PC-9 (cell line): Measurements from ENCODE around the gene EXOSC7. TPM values are rescaled to one million over a fixed set of nuclear protein-coding genes. Genes with fewer than 3 reads are reported as not detected.

Experiments used
- BruUV-seq: library from RNA; stranded (reverse); fragments of 400-500 nt; replicated peaks from 2 replicates; lab custom pipeline; 2021; lab: Mats Ljungman, UMichigan
- CTCF ChIA-PET: fragments of 300-600 bp; sonication (Branson Sonifier 250); formaldehyde crosslinking; loops from one replicate; lab custom pipeline; 2022; ENCODE audit warnings: antibody characterized with exemption; lab: Charles Lee
- POLR2A ChIA-PET: fragments of 300-600 bp; sonication (Branson Sonifier 250); formaldehyde crosslinking; loops from one replicate; lab custom pipeline; 2022; ENCODE audit warnings: antibody characterized with exemption; ENCODE audit not compliant: unreplicated experiment; lab: Charles Lee
- DNase-seq, 2 experiments: peaks; one replicate each; pipeline versions ENCODE4 v3.0.0 to v3.0.0-alpha.2; 2015 to 2022; ENCODE audit warnings: mixed read lengths in 1 of 2
- H2AFZ ChIP-seq: fragments of 200-600 bp; sonication (generic); 2 replicates; pipeline ENCODE4 v1.8.1; 2017; ENCODE audit warnings: antibody characterized with exemption
- H3F3A ChIP-seq: fragments of 200-600 bp; sonication (generic); 2 replicates; pipeline ENCODE4 v1.8.1; 2017; ENCODE audit warnings: antibody characterized with exemption, mild to moderate bottlenecking, low read depth; ENCODE audit not compliant: insufficient read depth
- H3K27ac ChIP-seq: fragments of 200-600 bp; sonication (generic); 2 replicates; pipeline ENCODE4 v1.6.1; 2016; ENCODE audit warnings: mixed run types
- H3K27me3 ChIP-seq: fragments of 200-600 bp; sonication (generic); 2 replicates; pipeline ENCODE4 v1.6.1; 2016; ENCODE audit warnings: low read depth, mixed run types; ENCODE audit not compliant: insufficient read depth
- H3K36me3 ChIP-seq: fragments of 200-600 bp; sonication (generic); 2 replicates; pipeline ENCODE4 v1.6.1; 2016; ENCODE audit warnings: low read depth, mixed run types
- H3K4me1 ChIP-seq: fragments of 200-600 bp; sonication (generic); replicated peaks from 2 replicates; pipeline ENCODE4 v1.6.1; 2016; ENCODE audit warnings: mixed run types; ENCODE audit not compliant: insufficient read depth
- H3K4me2 ChIP-seq: fragments of 200-600 bp; sonication (generic); 2 replicates; pipeline ENCODE4 v1.6.1; 2017; ENCODE audit warnings: mixed run types
- H3K4me3 ChIP-seq: fragments of 200-600 bp; sonication (generic); 2 replicates; pipeline ENCODE4 v1.6.1; 2016; ENCODE audit warnings: mixed run types
- H3K79me2 ChIP-seq: fragments of 200-600 bp; sonication (generic); 2 replicates; pipeline ENCODE4 v1.6.1; 2017; ENCODE audit warnings: low read depth, mixed run types
- H3K9me2 ChIP-seq: fragments of 200-600 bp; sonication (generic); 2 replicates; pipeline ENCODE4 v1.8.1; 2017; ENCODE audit warnings: mild to moderate bottlenecking; ENCODE audit not compliant: insufficient read depth
- H3K9me3 ChIP-seq: fragments of 200-600 bp; sonication (generic); 2 replicates; pipeline ENCODE4 v1.8.1; 2016; ENCODE audit warnings: low read depth; ENCODE audit not compliant: insufficient read depth
- H4K20me1 ChIP-seq: fragments of 200-600 bp; sonication (generic); 2 replicates; pipeline ENCODE4 v1.8.1; 2017; ENCODE audit not compliant: insufficient read depth
- CTCF ChIP-seq: fragments of 200-600 bp; sonication (generic); conservative IDR thresholded peaks from 2 replicates; pipeline ENCODE4 v1.6.1; 2017; ENCODE audit warnings: mixed run types, antibody characterized with exemption, mild to moderate bottlenecking, moderate library complexity
- EZH2 ChIP-seq: fragments of 200-600 bp; sonication (generic); IDR thresholded peaks from 2 replicates; pipeline ENCODE4 v1.8.0; 2017; ENCODE audit warnings: antibody characterized with exemption, low read depth
- intact Hi-C: fragments of 100-400 bp; cut with micrococcal nuclease; formaldehyde crosslinking; loops from one replicate; pipeline ENCODE4 v1.10.0; 2022; ENCODE audit not compliant: unreplicated experiment
- total RNA-seq: library from RNA; stranded (reverse); gene quantifications from 2 replicates; pipeline ENCODE4 v1.2.3, GENCODE V29; 2021

EXOSC7 gene
- total RNA-seq, 1 experiment from 2014 or later = 56.2 TPM

DNA sequence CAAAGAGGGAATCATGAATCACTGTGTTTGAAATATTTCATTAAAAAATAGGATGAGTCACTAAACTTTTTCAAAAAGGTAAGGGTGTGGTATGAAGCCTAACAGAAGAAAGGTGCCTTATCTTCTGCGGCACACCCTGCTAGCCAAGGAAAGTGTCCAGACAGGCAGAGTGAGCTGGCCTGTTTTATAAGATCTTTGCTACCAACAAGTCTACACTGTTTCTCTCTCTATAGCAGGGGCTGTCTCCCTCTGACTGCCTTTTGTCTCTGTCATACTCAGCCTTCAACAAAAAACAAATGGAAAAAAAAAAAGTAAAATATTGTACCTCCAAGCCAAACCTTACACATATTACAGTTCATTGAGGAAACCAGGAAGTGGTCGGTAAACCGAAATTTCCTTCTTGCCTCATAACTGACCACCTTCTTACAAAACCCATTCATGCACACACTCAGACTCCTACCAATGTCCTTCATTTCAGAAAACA is 9.2 kb upstream of the EXOSC7 start:
- TSS peak; percentile 89 for BruUV-seq
- H3K9me2 ChIP-seq = no peaks in the 10 kb centered on the region
- CTCF ChIA-PET = no interaction called here
- DNase-seq = peak; percentile 77 to 95
- TF ChIP-seq EZH2 = no peak
- TF ChIP-seq CTCF = no peak
- peak overlapping the region; percentile 14; the same call in 1 of the 2 replicates for H3K4me3 ChIP-seq
- H2AFZ ChIP-seq = no peak overlapping the region
- H3K4me2 ChIP-seq = peak overlapping the region; percentile 65
- peak overlapping the region; percentile 91 for H3K27ac ChIP-seq
- peaks cover 92% of the 10 kb centered on the region for H3K79me2 ChIP-seq
- POLR2A ChIA-PET = interaction anchor here (0.7 to 0.8 kb wide), 2 partner anchors 81 to 629 kb away, joined by 14 read pairs; no protein-coding TSS in a partner anchor
- no peaks in the 10 kb centered on the region for H3K9me3 ChIP-seq
- peaks cover 61% of the 10 kb centered on the region for H3F3A ChIP-seq
- peaks cover 5% of the 10 kb centered on the region; the same call in 1 of the 2 replicates for H3K36me3 ChIP-seq
- peaks cover 98% of the 10 kb centered on the region for H3K4me1 ChIP-seq
- no peaks in the 10 kb centered on the region for H4K20me1 ChIP-seq
- no peaks in the 10 kb centered on the region for H3K27me3 ChIP-seq
- intact Hi-C loops = loop anchor here (5.0 kb wide), 1 partner anchor 80 kb away; no protein-coding TSS in a partner anchor

DNA sequence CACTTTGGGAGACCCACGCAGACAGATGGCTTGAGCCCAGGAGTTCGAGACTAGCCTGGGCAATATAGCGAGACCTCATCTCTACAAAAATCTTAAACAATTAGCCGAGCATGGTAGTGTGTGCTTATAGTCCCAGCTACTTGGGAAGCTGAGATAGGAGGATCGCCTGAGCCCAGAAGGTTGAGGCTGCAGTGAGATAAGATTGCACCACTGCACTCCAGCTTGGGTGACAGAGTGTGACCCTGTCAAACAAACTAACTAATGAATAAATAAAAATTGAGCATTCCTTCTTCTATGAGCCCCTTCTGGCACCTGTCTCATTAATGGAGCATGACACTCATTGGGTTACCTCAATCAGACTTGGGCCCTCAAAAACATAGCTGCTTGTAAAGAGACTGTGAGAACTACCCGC is 7.6 kb upstream of the EXOSC7 start:
- ChIA-PET CTCF (no interaction called here), POLR2A (no interaction called here)
- Histone ChIP-seq H3K4me1 (peaks cover 90% of the 10 kb centered on the region), H3K4me3 (no peak overlapping the region), H3K36me3 (peaks cover 5% of the 10 kb centered on the region), H3K27me3 (no peaks in the 10 kb centered on the region), H3K27ac (peak overlapping the region; percentile 91), H2AFZ (no peak overlapping the region), H4K20me1 (no peaks in the 10 kb centered on the region; the same call in 1 of the 2 replicates), H3K9me3 (no peaks in the 10 kb centered on the region), H3K9me2 (no peaks in the 10 kb centered on the region), H3F3A (peaks cover 53% of the 10 kb centered on the region), H3K4me2 (peak overlapping the region; percentile 63), H3K79me2 (peaks cover 92% of the 10 kb centered on the region)
- intact Hi-C loops = loop anchor here (5.0 kb wide), 1 partner anchor 81 kb away; no protein-coding TSS in a partner anchor
- no peak for DNase-seq
- TF ChIP-seq EZH2 = no peak
- TF ChIP-seq CTCF = no peak
- BruUV-seq = no TSS peak

GRCh38 chr3:44969154-44969827 is 6.8 kb upstream of the EXOSC7 start:
- Histone ChIP-seq H2AFZ (no peak overlapping the region), H3K4me3 (no peak overlapping the region), H4K20me1 (no peaks in the 10 kb centered on the region; the same call in 1 of the 2 replicates), H3F3A (peaks cover 53% of the 10 kb centered on the region), H3K27ac (peak overlapping the region; percentile 91; the same call in 1 of the 2 replicates), H3K4me1 (peaks cover 90% of the 10 kb centered on the region), H3K79me2 (peaks cover 92% of the 10 kb centered on the region), H3K9me3 (no peaks in the 10 kb centered on the region), H3K36me3 (peaks cover 5% of the 10 kb centered on the region), H3K9me2 (no peaks in the 10 kb centered on the region), H3K4me2 (peak overlapping the region; percentile 8; the same call in 1 of the 2 replicates), H3K27me3 (no peaks in the 10 kb centered on the region)
- CTCF ChIA-PET = no interaction called here
- intact Hi-C loops = loop anchor here (5.0 kb wide), 1 partner anchor 82 kb away; no protein-coding TSS in a partner anchor
- DNase-seq = no peak
- no peak for TF ChIP-seq CTCF
- no peak for TF ChIP-seq EZH2
- POLR2A ChIA-PET = no interaction called here
- no TSS peak for BruUV-seq
